ENCODE data around the gene DPYSL4. TPM values are rescaled to one million over a fixed set of nuclear protein-coding genes. Genes with fewer than 3 reads are reported as not detected.

The DPYSL4 gene
- polyA plus RNA-seq, 1 experiment, result 5.3 TPM

- no peaks in the 10 kb centered on the region for H3K36me3 ChIP-seq (ENCODE audit: control insufficient read depth, insufficient read depth, low read length)
- ChIA-PET CTCF (interaction anchor here (0.5 to 3.4 kb wide), 11 partner anchors 9 to 896 kb away, joined by 3 to 23 read pairs (median 3); no protein-coding TSS in a partner anchor), POLR2A (no interaction called here)
- no peak for TF ChIP-seq CTCF (IDR thresholded peaks at IDR 0.05; ENCODE audit: insufficient read depth, low read depth, low read length)
- no peak overlapping the region for H3K4me3 ChIP-seq (ENCODE audit: low read depth, low read length)
- H3K27me3 ChIP-seq (ENCODE audit: control insufficient read depth, insufficient read depth, low read length), result no peaks in the 10 kb centered on the region
- no peak for DNase-seq (ENCODE audit: low read depth)
Measured at GRCh38 chr10:132224343-132225072, 37.8 kb downstream of the DPYSL4 start.

GRCh38 chr10:132225073-132225848, 38.5 kb downstream of the DPYSL4 start:
- ChIA-PET CTCF (interaction anchor here (0.6 to 3.4 kb wide), 5 partner anchors 9 to 302 kb away, joined by 3 to 23 read pairs (median 3); no protein-coding TSS in a partner anchor), POLR2A (no interaction called here)
- H3K4me3 ChIP-seq (ENCODE audit: low read depth, low read length), result no peak overlapping the region
- H3K36me3 ChIP-seq (ENCODE audit: control insufficient read depth, insufficient read depth, low read length), result no peaks in the 10 kb centered on the region
- TF ChIP-seq CTCF (IDR thresholded peaks at IDR 0.05; ENCODE audit: insufficient read depth, low read depth, low read length), result no peak
- no peaks in the 10 kb centered on the region for H3K27me3 ChIP-seq (ENCODE audit: control insufficient read depth, insufficient read depth, low read length)
- DNase-seq (ENCODE audit: low read depth), result no peak

GRCh38 chr10:132225849-132226205, 39.1 kb downstream of the DPYSL4 start:
- DNase-seq (ENCODE audit: low read depth), result no peak
- POLR2A ChIA-PET, result no interaction called here
- TF ChIP-seq CTCF (IDR thresholded peaks at IDR 0.05; ENCODE audit: insufficient read depth, low read depth, low read length), result no peak
- H3K4me3 ChIP-seq (ENCODE audit: low read depth, low read length), result no peak overlapping the region
- CTCF ChIA-PET, result interaction anchor here (2.3 to 3.4 kb wide), 2 partner anchors 8 to 128 kb away, joined by 9 to 23 read pairs; no protein-coding TSS in a partner anchor
- H3K36me3 ChIP-seq (ENCODE audit: control insufficient read depth, insufficient read depth, low read length), result no peaks in the 10 kb centered on the region
- no peaks in the 10 kb centered on the region for H3K27me3 ChIP-seq (ENCODE audit: control insufficient read depth, insufficient read depth, low read length)

- Histone ChIP-seq H3K27me3 (ENCODE audit: control insufficient read depth, insufficient read depth, low read length) (no peaks in the 10 kb centered on the region), H3K4me3 (ENCODE audit: low read depth, low read length) (no peak overlapping the region), H3K36me3 (ENCODE audit: control insufficient read depth, insufficient read depth, low read length) (no peaks in the 10 kb centered on the region)
- ChIA-PET POLR2A (no interaction called here), CTCF (interaction anchor here (2.3 to 3.4 kb wide), 2 partner anchors 7 to 127 kb away, joined by 9 to 23 read pairs; no protein-coding TSS in a partner anchor)
- TF ChIP-seq CTCF (IDR thresholded peaks at IDR 0.05; ENCODE audit: insufficient read depth, low read depth, low read length), result no peak
- no peak for DNase-seq (ENCODE audit: low read depth)
Measured at GRCh38 chr10:132226586-132227405, 40.0 kb downstream of the DPYSL4 start.
